A549 (cell line): Measurements from ENCODE around the gene ST8SIA4. TPM values are rescaled to one million over a fixed set of nuclear protein-coding genes. Genes with fewer than 3 reads are reported as not detected.

Experiments
- ATAC-seq, 2 experiments: fragments of 200-7000 bp in 1 of 2; fragments of >200 bp in 1 of 2; cut with Nextera tagmentation in 1 of 2; cut with Tn5 transposase in 1 of 2; 3 replicates each; pipeline versions ENCODE4 v1.8.0 to v1.9.1; 2018 to 2020; ENCODE audit warnings: mild to moderate bottlenecking in 1 of 2, moderate library complexity in 1 of 2
- CTCF ChIA-PET: fragments of 300-600 bp; sonication (Branson Sonifier 250); formaldehyde crosslinking; extraction: SDS; loops from one replicate; lab custom pipeline; 2021; ENCODE audit warnings: antibody characterized with exemption, inconsistent platforms; lab: Yijun Ruan, JAX
- POLR2A ChIA-PET: fragments of 350-600 bp; formaldehyde crosslinking; extraction: SDS; loops from one replicate; lab custom pipeline; 2021; ENCODE audit warnings: antibody characterized with exemption, inconsistent platforms; lab: Yijun Ruan, JAX
- DNase-seq, 2 experiments: peaks; one replicate each; pipeline versions ENCODE4 v3.0.0 to v3.0.0-alpha.2; 2011 to 2016; ENCODE audit warnings: low read depth in 1 of 2, low spot score in 1 of 2
- FAIRE-seq: peaks from 2 replicates; lab custom pipeline; 2011; peaks lifted over from hg19 to GRCh38; lab: Jason Lieb, UNC
- H3K27ac ChIP-seq, 2 experiments: fragments of >200 bp; sonication (Bioruptor Twin); formaldehyde crosslinking; 3 replicates each; pipeline ENCODE4 v1.5.1; 2016 to 2017
- H3K4me1 ChIP-seq: fragments of >200 bp; sonication (Bioruptor Twin); formaldehyde crosslinking; 3 replicates; pipeline ENCODE4 v1.6.1; 2016
- H3K4me2 ChIP-seq: fragments of >200 bp; sonication (Bioruptor Twin); formaldehyde crosslinking; 3 replicates; pipeline ENCODE4 v1.6.1; 2016
- H3K4me3 ChIP-seq: fragments of >200 bp; sonication (Bioruptor Twin); formaldehyde crosslinking; 3 replicates; pipeline ENCODE4 v1.5.1; 2016
- H3K9me3 ChIP-seq: fragments of >200 bp; sonication (Bioruptor Twin); formaldehyde crosslinking; 3 replicates; pipeline ENCODE4 v1.6.1; 2016
- ATOH8 ChIP-seq: fragments of 250-450 bp; sonication (Bioruptor Pico); IDR thresholded peaks from 2 replicates; pipeline ENCODE4 v1.5.0; 2020; ENCODE audit warnings: low read depth, mild to moderate bottlenecking, moderate library complexity
- CHD4 ChIP-seq: fragments of 200-600 bp; sonication (generic); IDR thresholded peaks from 2 replicates; pipeline ENCODE4 v1.6.1; 2016; ENCODE audit warnings: antibody characterized with exemption, mild to moderate bottlenecking, borderline replicate concordance
- EHF ChIP-seq: fragments of 250-450 bp; sonication (Bioruptor Pico); IDR thresholded peaks from 2 replicates; pipeline ENCODE4 v1.5.0; 2020; ENCODE audit warnings: mild to moderate bottlenecking
- EHMT2 ChIP-seq: fragments of 200-600 bp; sonication (generic); IDR thresholded peaks from 2 replicates; pipeline ENCODE4 v1.6.1; 2016; ENCODE audit warnings: antibody characterized with exemption, low read depth, mild to moderate bottlenecking, moderate library complexity
- FOSB ChIP-seq: fragments of 250-450 bp; sonication (Bioruptor Pico); IDR thresholded peaks from 2 replicates; pipeline ENCODE4 v1.5.0; 2020; ENCODE audit warnings: mild to moderate bottlenecking, moderate library complexity
- FOSL2 ChIP-seq, 2 experiments: fragments of 450-650 bp in 1 of 2; fragments of >200 bp in 1 of 2; sonication (Bioruptor Twin) in 1 of 2; formaldehyde crosslinking; IDR thresholded peaks; 2 replicates each; pipeline versions ENCODE4 v1.5.0 to v1.6.1; 2016 to 2020; ENCODE audit warnings: mild to moderate bottlenecking in 1 of 2, moderate library complexity in 1 of 2
- HMGXB4 ChIP-seq: fragments of 250-450 bp; sonication (Bioruptor Pico); IDR thresholded peaks from 2 replicates; pipeline ENCODE4 v1.5.0; 2021; ENCODE audit warnings: mild to moderate bottlenecking, moderate library complexity, borderline replicate concordance
- HOXA7 ChIP-seq: fragments of 250-450 bp; sonication (Bioruptor Pico); IDR thresholded peaks from 2 replicates; pipeline ENCODE4 v1.5.0; 2020; ENCODE audit warnings: mild to moderate bottlenecking, moderate library complexity
- JUNB ChIP-seq: fragments of >200 bp; sonication (Bioruptor Twin); formaldehyde crosslinking; IDR thresholded peaks from 2 replicates; pipeline ENCODE4 v1.6.1; 2016
- KDM5A ChIP-seq: fragments of 200-600 bp; sonication (generic); IDR thresholded peaks from 2 replicates; pipeline ENCODE4 v1.6.1; 2016; ENCODE audit warnings: antibody characterized with exemption, mild to moderate bottlenecking
- MAFK ChIP-seq: fragments of 450-650 bp; IDR thresholded peaks from 2 replicates; pipeline ENCODE4 v1.6.1; 2014; ENCODE audit not compliant: partially characterized antibody
- MAZ ChIP-seq: fragments of 150-350 bp; IDR thresholded peaks from 2 replicates; pipeline ENCODE4 v1.6.1; 2014; ENCODE audit warnings: antibody characterized with exemption, low read depth, low read length, borderline replicate concordance
- PBX3 ChIP-seq: IDR thresholded peaks from 2 replicates; pipeline ENCODE4 v1.6.1; 2012
- POLR2A ChIP-seq: IDR thresholded peaks from 2 replicates; pipeline ENCODE4 v1.6.1; 2012; ENCODE audit warnings: mild to moderate bottlenecking, low read length
- POLR2AphosphoS2 ChIP-seq: conservative IDR thresholded peaks from 2 replicates; pipeline ENCODE4 v1.6.1; 2012; ENCODE audit warnings: low read length, improper control_type of control experiment, inconsistent platforms
- RFX5 ChIP-seq: fragments of 450-650 bp; IDR thresholded peaks from 2 replicates; pipeline ENCODE4 v1.7.1; 2014; ENCODE audit warnings: antibody characterized with exemption, mild to moderate bottlenecking, moderate library complexity
- RNF2 ChIP-seq: fragments of 200-600 bp; sonication (generic); IDR thresholded peaks from 2 replicates; pipeline ENCODE4 v1.6.1; 2016; ENCODE audit warnings: low read depth, mild to moderate bottlenecking, antibody characterized with exemption, moderate library complexity, borderline replicate concordance
- SMC3 ChIP-seq: fragments of >200 bp; sonication (Bioruptor Twin); formaldehyde crosslinking; IDR thresholded peaks from 3 replicates; pipeline ENCODE4 v1.6.1; 2018; ENCODE audit warnings: inconsistent platforms
- SREBF2 ChIP-seq: fragments of 450-650 bp; IDR thresholded peaks from 2 replicates; pipeline ENCODE4 v1.6.1; 2014; ENCODE audit warnings: mild to moderate bottlenecking, moderate library complexity
- TP53 ChIP-seq: fragments of 250-450 bp; sonication (Bioruptor Pico); IDR thresholded peaks from 2 replicates; pipeline ENCODE4 v1.5.0; 2021; ENCODE audit warnings: mild to moderate bottlenecking, moderate library complexity
- USF2 ChIP-seq: fragments of 450-650 bp; IDR thresholded peaks from 2 replicates; pipeline ENCODE4 v1.6.1; 2014; ENCODE audit warnings: antibody characterized with exemption
- ZFP36 ChIP-seq: fragments of 450-650 bp; IDR thresholded peaks from 2 replicates; pipeline ENCODE4 v1.6.1; 2014; ENCODE audit warnings: borderline replicate concordance; ENCODE audit not compliant: partially characterized antibody
- WGBS: methylation state at CpG from one replicate; pipeline ENCODE4 v1.1.6; 2017; ENCODE audit errors: missing lambda C conversion rate; 5-methylcytosine and 5-hydroxymethylcytosine counted together
- polyA plus RNA-seq, 4 experiments: library from polyadenylated mRNA; depleted of rRNA in 3 of 4; stranded (reverse); fragments of >200 nt; fragmentation: RNase III in 1 of 4; extraction: RNeasy Plus Mini Kit Qiagen cat#74134 plus additional on column Dnase treatment in 1 of 4; gene quantifications; 2 replicates in 3 of 4; 3 replicates in 1 of 4; pipeline ENCODE4 v1.2.3, GENCODE V29; 2011 to 2017
- TF ChIP-seq, protein P1 (sequence below): fragments of >200 bp; sonication (Bioruptor Twin); formaldehyde crosslinking; IDR thresholded peaks from 3 replicates; pipeline ENCODE4 v1.5.1; 2016

ST8SIA4 gene
- polyA plus RNA-seq, 2 of the 4 experiments (the other 2 are of a cell fraction): 0.85 to 7.1 TPM

GRCh38 chr5:100791391-100791790, 111.7 kb downstream of the ST8SIA4 start:
- POLR2A ChIA-PET: no interaction called here

GRCh38 chr5:100790951-100791350, 112.1 kb downstream of the ST8SIA4 start:
- 44% methylated on average over 2 of the region's 2 CpGs for WGBS
- TF ChIP-seq FOSB (CRISPR knock-in tag): no peak
- no peak for TF ChIP-seq JUNB
- TF ChIP-seq POLR2A: no peak
- no peak for TF ChIP-seq RNF2
- TF ChIP-seq SREBF2: no peak
- TF ChIP-seq PBX3: no peak
- TF ChIP-seq TP53 (CRISPR knock-in tag): no peak
- TF ChIP-seq POLR2AphosphoS2: no peak
- no peak for TF ChIP-seq EHMT2
- TF ChIP-seq HOXA7 (CRISPR knock-in tag): no peak
- peaks cover 26% of the 10 kb centered on the region for H3K4me1 ChIP-seq
- peak overlapping the region; percentile 40 for H3K4me2 ChIP-seq
- POLR2A ChIA-PET: no interaction called here
- H3K4me3 ChIP-seq: no peak overlapping the region
- CTCF ChIA-PET: interaction anchor here (0.9 to 1.7 kb wide), 2 partner anchors 12 to 872 kb away, joined by 3 to 4 read pairs; no protein-coding TSS in a partner anchor
- ATAC-seq: no peak
- H3K27ac ChIP-seq: 0 out of 6 replicates have a peak overlapping the region, but pooled peaks of 1 of the 2 experiments have one; percentile 1
- H3K9me3 ChIP-seq: no peaks in the 10 kb centered on the region
- no peak for FAIRE-seq
- no peak for DNase-seq

More at GRCh38 chr5:100791391-100791790, 111.7 kb downstream of the ST8SIA4 start:
- FAIRE-seq (no peak), ATAC-seq (no peak), DNase-seq (no peak)
- TF ChIP-seq, protein P1, sequence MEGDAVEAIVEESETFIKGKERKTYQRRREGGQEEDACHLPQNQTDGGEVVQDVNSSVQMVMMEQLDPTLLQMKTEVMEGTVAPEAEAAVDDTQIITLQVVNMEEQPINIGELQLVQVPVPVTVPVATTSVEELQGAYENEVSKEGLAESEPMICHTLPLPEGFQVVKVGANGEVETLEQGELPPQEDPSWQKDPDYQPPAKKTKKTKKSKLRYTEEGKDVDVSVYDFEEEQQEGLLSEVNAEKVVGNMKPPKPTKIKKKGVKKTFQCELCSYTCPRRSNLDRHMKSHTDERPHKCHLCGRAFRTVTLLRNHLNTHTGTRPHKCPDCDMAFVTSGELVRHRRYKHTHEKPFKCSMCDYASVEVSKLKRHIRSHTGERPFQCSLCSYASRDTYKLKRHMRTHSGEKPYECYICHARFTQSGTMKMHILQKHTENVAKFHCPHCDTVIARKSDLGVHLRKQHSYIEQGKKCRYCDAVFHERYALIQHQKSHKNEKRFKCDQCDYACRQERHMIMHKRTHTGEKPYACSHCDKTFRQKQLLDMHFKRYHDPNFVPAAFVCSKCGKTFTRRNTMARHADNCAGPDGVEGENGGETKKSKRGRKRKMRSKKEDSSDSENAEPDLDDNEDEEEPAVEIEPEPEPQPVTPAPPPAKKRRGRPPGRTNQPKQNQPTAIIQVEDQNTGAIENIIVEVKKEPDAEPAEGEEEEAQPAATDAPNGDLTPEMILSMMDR: no peak
- TF ChIP-seq MAFK: no peak
- no peak for TF ChIP-seq RFX5
- TF ChIP-seq HMGXB4 (CRISPR knock-in tag): no peak
- no peak for TF ChIP-seq ATOH8
- TF ChIP-seq KDM5A: no peak
- TF ChIP-seq JUNB: no peak
- TF ChIP-seq FOSL2 (IDR thresholded peaks at IDR 0.05): no peak
- no peak for TF ChIP-seq FOSL2 (CRISPR knock-in tag; IDR thresholded peaks at IDR 0.05)
- no peak for TF ChIP-seq ZFP36
- no peak for TF ChIP-seq MAZ
- TF ChIP-seq EHF (CRISPR knock-in tag): no peak
- no peak for TF ChIP-seq CHD4
- TF ChIP-seq PBX3: no peak
- no peak for TF ChIP-seq SMC3
- TF ChIP-seq USF2: no peak
- Histone ChIP-seq H3K4me1 (peaks cover 26% of the 10 kb centered on the region), H3K9me3 (no peaks in the 10 kb centered on the region), H3K4me3 (no peak overlapping the region), H3K27ac (peak overlapping the region in 1 of 2 experiments; percentile 1; a peak in 1 of 6 replicates), H3K4me2 (peak overlapping the region; percentile 40)
- CTCF ChIA-PET: interaction anchor here (0.9 to 1.7 kb wide), 2 partner anchors 13 to 872 kb away, joined by 3 to 4 read pairs; no protein-coding TSS in a partner anchor
- WGBS: 52% methylated on average over 2 of the region's 2 CpGs
